ENCODE results near the gene PRKD2. TPM values are rescaled to one million over a fixed set of nuclear protein-coding genes. Genes with fewer than 3 reads are reported as not detected.
"Not testable (repeated sequence)": the region's sequence is repeated elsewhere in the genome, so short reads cannot be mapped to it uniquely, and the experiment has no call there.

Gene PRKD2
- total RNA-seq, 1 donor from 2014 or later, result 132 TPM

GRCh38 chr19:46629546-46630025 lies 87.3 kb downstream of the PRKD2 start:
- Mint-ChIP-seq H3K27ac (ENCODE audit: unreplicated experiment) (no peak overlapping the region), H3K27me3 (ENCODE audit: unreplicated experiment) (peaks cover 6% of the 10 kb centered on the region)
- peak; percentile 60 for DNase-seq (ENCODE audit: low spot score)

DNA sequence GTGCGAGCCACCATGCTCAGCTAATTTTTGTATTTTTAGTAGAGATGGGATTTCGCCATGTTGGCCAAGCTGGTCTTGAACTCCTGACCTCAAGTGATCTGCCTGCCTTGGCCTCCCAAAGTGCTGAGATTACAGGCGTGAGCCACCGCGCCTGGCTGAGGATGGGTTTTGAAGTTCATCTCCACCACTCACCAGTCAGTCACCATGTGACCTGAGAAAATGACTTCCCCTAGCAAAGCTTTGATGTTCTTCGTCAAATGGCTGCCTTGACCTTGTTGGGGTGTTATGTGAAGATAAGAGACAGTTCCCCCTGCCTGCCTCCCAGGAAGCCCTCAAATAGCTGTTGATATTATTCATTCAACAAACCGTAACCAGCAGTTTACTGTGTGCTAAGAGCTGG lies 87.9 kb downstream of the PRKD2 start:
- not testable (repeated sequence) for H3K27me3 Mint-ChIP-seq (ENCODE audit: unreplicated experiment); H3K27ac Mint-ChIP-seq (ENCODE audit: unreplicated experiment); DNase-seq (ENCODE audit: low spot score); H3K9me3 Mint-ChIP-seq (ENCODE audit: unreplicated experiment); H3K36me3 Mint-ChIP-seq (ENCODE audit: low read depth, unreplicated experiment); H3K4me1 Mint-ChIP-seq (ENCODE audit: unreplicated experiment)
- peak overlapping the region; percentile 25 for H3K4me3 Mint-ChIP-seq (ENCODE audit: unreplicated experiment)

More at GRCh38 chr19:46629546-46630025, 87.3 kb downstream of the PRKD2 start:
- Mint-ChIP-seq H3K4me1 (ENCODE audit: unreplicated experiment) (peaks cover 9% of the 10 kb centered on the region), H3K4me3 (ENCODE audit: unreplicated experiment) (no peak overlapping the region), H3K9me3 (ENCODE audit: unreplicated experiment) (no peaks in the 10 kb centered on the region), H3K36me3 (ENCODE audit: low read depth, unreplicated experiment) (peaks cover 4% of the 10 kb centered on the region)
- TF ChIP-seq, protein P1, sequence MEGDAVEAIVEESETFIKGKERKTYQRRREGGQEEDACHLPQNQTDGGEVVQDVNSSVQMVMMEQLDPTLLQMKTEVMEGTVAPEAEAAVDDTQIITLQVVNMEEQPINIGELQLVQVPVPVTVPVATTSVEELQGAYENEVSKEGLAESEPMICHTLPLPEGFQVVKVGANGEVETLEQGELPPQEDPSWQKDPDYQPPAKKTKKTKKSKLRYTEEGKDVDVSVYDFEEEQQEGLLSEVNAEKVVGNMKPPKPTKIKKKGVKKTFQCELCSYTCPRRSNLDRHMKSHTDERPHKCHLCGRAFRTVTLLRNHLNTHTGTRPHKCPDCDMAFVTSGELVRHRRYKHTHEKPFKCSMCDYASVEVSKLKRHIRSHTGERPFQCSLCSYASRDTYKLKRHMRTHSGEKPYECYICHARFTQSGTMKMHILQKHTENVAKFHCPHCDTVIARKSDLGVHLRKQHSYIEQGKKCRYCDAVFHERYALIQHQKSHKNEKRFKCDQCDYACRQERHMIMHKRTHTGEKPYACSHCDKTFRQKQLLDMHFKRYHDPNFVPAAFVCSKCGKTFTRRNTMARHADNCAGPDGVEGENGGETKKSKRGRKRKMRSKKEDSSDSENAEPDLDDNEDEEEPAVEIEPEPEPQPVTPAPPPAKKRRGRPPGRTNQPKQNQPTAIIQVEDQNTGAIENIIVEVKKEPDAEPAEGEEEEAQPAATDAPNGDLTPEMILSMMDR (IDR thresholded peaks at IDR 0.05; ENCODE audit: unreplicated experiment), result no peak

- TF ChIP-seq, protein P1 (IDR thresholded peaks at IDR 0.05; ENCODE audit: unreplicated experiment), result no peak
- Mint-ChIP-seq H3K4me1 (ENCODE audit: unreplicated experiment) (peaks cover 4% of the 10 kb centered on the region), H3K9me3 (ENCODE audit: unreplicated experiment) (no peaks in the 10 kb centered on the region), H3K27ac (ENCODE audit: unreplicated experiment) (no peak overlapping the region), H3K36me3 (ENCODE audit: low read depth, unreplicated experiment) (no peaks in the 10 kb centered on the region), H3K27me3 (ENCODE audit: unreplicated experiment) (peaks cover 4% of the 10 kb centered on the region), H3K4me3 (ENCODE audit: unreplicated experiment) (no peak overlapping the region)
- DNase-seq (ENCODE audit: low spot score), result no peak
Observed at GRCh38 chr19:46626446-46626845, 90.5 kb downstream of the PRKD2 start.

- H3K4me3 Mint-ChIP-seq (ENCODE audit: unreplicated experiment), result no peak overlapping the region
- peaks cover 4% of the 10 kb centered on the region for H3K4me1 Mint-ChIP-seq (ENCODE audit: unreplicated experiment)
- no peaks in the 10 kb centered on the region for H3K36me3 Mint-ChIP-seq (ENCODE audit: low read depth, unreplicated experiment)
- TF ChIP-seq, protein P1 (IDR thresholded peaks at IDR 0.05; ENCODE audit: unreplicated experiment), result no peak
- no peak overlapping the region for H3K27ac Mint-ChIP-seq (ENCODE audit: unreplicated experiment)
- no peaks in the 10 kb centered on the region for H3K9me3 Mint-ChIP-seq (ENCODE audit: unreplicated experiment)
- DNase-seq (ENCODE audit: low spot score), result no peak
- H3K27me3 Mint-ChIP-seq (ENCODE audit: unreplicated experiment), result peaks cover 6% of the 10 kb centered on the region
Observed at GRCh38 chr19:46625731-46626130, 91.2 kb downstream of the PRKD2 start.

DNA sequence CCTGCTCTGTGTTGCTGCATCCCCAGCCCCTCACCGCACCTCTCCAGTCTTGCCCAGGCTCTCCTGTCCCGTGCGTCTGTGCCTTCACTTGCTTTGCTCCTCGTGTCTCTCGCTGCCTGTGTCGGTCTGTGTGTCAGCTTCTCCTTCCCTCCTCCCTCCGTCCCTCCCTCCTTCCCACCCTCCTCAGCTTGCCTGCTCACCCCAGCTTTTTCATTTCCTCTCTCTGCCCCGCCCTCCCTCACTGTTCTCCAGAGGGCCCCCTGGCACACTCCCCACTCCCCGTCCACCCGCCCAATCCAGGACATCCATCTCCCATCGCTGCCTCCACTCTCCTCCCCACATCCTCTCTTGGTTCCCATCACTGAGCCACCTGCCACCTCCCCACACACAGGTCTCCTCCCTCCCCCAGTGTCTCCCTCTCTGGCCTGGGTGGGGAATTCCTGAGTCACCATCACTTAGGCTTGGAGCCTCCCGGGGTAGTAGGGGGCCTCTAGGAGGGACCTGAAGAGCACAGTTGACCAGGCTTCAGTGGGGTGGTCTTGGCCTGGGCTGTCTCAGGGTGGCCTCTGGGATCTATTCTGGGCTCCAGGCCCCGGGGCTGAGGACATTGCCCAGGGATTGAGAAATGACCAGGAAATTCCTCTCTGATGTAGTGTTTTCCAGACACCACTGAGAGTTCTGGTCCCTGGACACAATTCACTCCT lies 91.8 kb downstream of the PRKD2 start, which contains the start of gene PTGIR:
TSS of gene PTGIR (minus strand) at position 132 of the 704 bp plus-strand sequence. CDS start 864 bp downstream, outside the sequence.
- TF ChIP-seq, protein P1 (IDR thresholded peaks at IDR 0.05; ENCODE audit: unreplicated experiment), result no peak
- H3K4me3 Mint-ChIP-seq (ENCODE audit: unreplicated experiment), result no peak within 1 kb of the TSS
- peaks cover 4% of the 10 kb centered on the region for H3K4me1 Mint-ChIP-seq (ENCODE audit: unreplicated experiment)
- no peak for DNase-seq (ENCODE audit: low spot score)
- peaks cover 6% of the 10 kb centered on the region for H3K27me3 Mint-ChIP-seq (ENCODE audit: unreplicated experiment)
- H3K9me3 Mint-ChIP-seq (ENCODE audit: unreplicated experiment), result no peaks in the 10 kb centered on the region
- H3K36me3 Mint-ChIP-seq (ENCODE audit: low read depth, unreplicated experiment), result no peaks in the 10 kb centered on the region
- no peak within 1 kb of the TSS for H3K27ac Mint-ChIP-seq (ENCODE audit: unreplicated experiment)

Small RNAs within 50 kb of the gene (microRNA-seq; reads per million reads assigned to microRNA genes)
- gene MIR320E (ENCODE audit: unreplicated experiment), result 1.9 reads per million, percentile 28 among the genes with 10 or more reads in this experiment

Other genes with a start within 250 kb of the PRKD2 start
- gene PNMA8A, start 245.6 kb downstream of the PRKD2 start, total RNA-seq (ENCODE audit: unreplicated experiment), result 12.4 TPM
- gene PNMA8B, start 221.2 kb downstream of the PRKD2 start, total RNA-seq (ENCODE audit: unreplicated experiment), result 1.3 TPM
- 564 TPM for gene CALM3, start 115.8 kb downstream of the PRKD2 start, total RNA-seq (ENCODE audit: unreplicated experiment)
- gene PTGIR, start 92.0 kb downstream of the PRKD2 start, total RNA-seq (ENCODE audit: unreplicated experiment), result not detected
- not detected for gene GNG8, start 80.9 kb downstream of the PRKD2 start, total RNA-seq (ENCODE audit: unreplicated experiment)
- gene DACT3, start 55.9 kb downstream of the PRKD2 start, total RNA-seq (ENCODE audit: unreplicated experiment), result 1.1 TPM
- 22.7 TPM for gene FKRP, start 28.9 kb upstream of the PRKD2 start, total RNA-seq (ENCODE audit: unreplicated experiment)
- 111 TPM for gene STRN4, start 29.3 kb upstream of the PRKD2 start, total RNA-seq (ENCODE audit: unreplicated experiment)
- 62.6 TPM for gene SLC1A5, start 71.5 kb upstream of the PRKD2 start, total RNA-seq (ENCODE audit: unreplicated experiment)
- gene AP2S1, start 133.7 kb upstream of the PRKD2 start, total RNA-seq (ENCODE audit: unreplicated experiment), result 381 TPM
- 71.1 TPM for gene ARHGAP35, start 143.9 kb upstream of the PRKD2 start, total RNA-seq (ENCODE audit: unreplicated experiment)